Endothelial cell of umbilical vein (primary cell): ENCODE results near the gene CRYL1. TPM values are rescaled to one million over a fixed set of nuclear protein-coding genes. Genes with fewer than 3 reads are reported as not detected.

ENCODE experiments used
- BruUV-seq: library from RNA; stranded (reverse); fragments of 400-500 nt; replicated peaks from 2 replicates; lab custom pipeline; 2021; lab: Mats Ljungman, UMichigan
- CTCF ChIA-PET: fragments of 300-600, 350-600 bp; sonication (Branson Sonifier 250); formaldehyde crosslinking; loops from one replicate; lab custom pipeline; 2021; ENCODE audit warnings: antibody characterized with exemption, inconsistent platforms; lab: Charles Lee
- POLR2A ChIA-PET: fragments of 300-600, 350-600 bp; sonication (Branson Sonifier 250); formaldehyde crosslinking; loops from one replicate; lab custom pipeline; 2021; ENCODE audit warnings: antibody characterized with exemption, inconsistent platforms; lab: Charles Lee
- DNase-seq: peaks from one replicate; pipeline ENCODE4 v3.0.0-alpha.2; 2011; ENCODE audit warnings: low read depth, low spot score
- FAIRE-seq: peaks from 2 replicates; lab custom pipeline; 2011; peaks lifted over from hg19 to GRCh38; lab: Jason Lieb, UNC
- H2AFZ ChIP-seq: 2 replicates; pipeline ENCODE4 v1.6.0; 2012; ENCODE audit warnings: low read depth, low read length, control low read depth, inconsistent platforms
- H3K27ac ChIP-seq: 2 replicates; pipeline ENCODE4 v1.5.1; 2011; ENCODE audit warnings: low read depth, mild to moderate bottlenecking, control low read depth, low read length, moderate library complexity; ENCODE audit not compliant: insufficient read depth
- H3K27me3 ChIP-seq, 2 experiments: 2 replicates each; pipeline versions ENCODE4 v1.6.0 to v1.6.1; 2011; ENCODE audit warnings: low read length in 2 of 2, mixed read lengths in 1 of 2; ENCODE audit not compliant: control insufficient read depth in 2 of 2, insufficient read depth in 2 of 2
- H3K36me3 ChIP-seq, 2 experiments: 2 replicates in 1 of 2; 3 replicates in 1 of 2; pipeline ENCODE4 v1.5.1; 2011; ENCODE audit warnings: low read length in 2 of 2, mild to moderate bottlenecking in 1 of 2, moderate library complexity in 1 of 2; ENCODE audit not compliant: control insufficient read depth in 2 of 2, insufficient read depth in 2 of 2; ENCODE audit errors: extremely low read depth in 1 of 2
- H3K4me1 ChIP-seq: 3 replicates; pipeline ENCODE4 v1.5.1; 2011; ENCODE audit warnings: mild to moderate bottlenecking, low read length; ENCODE audit not compliant: control insufficient read depth, insufficient read depth; ENCODE audit errors: extremely low read depth
- H3K4me2 ChIP-seq: 2 replicates; pipeline ENCODE4 v1.6.1; 2011; ENCODE audit warnings: low read length, control low read depth, mixed read lengths; ENCODE audit not compliant: insufficient read depth
- H3K4me3 ChIP-seq, 3 experiments: fragments of 200-600 bp in 1 of 3; sonication (generic), shearing (Covaris generic) in 1 of 3; replicated peaks in 1 of 3; 2 replicates each; pipeline ENCODE4 v1.5.1; 2011 to 2016; ENCODE audit warnings: control low read depth in 3 of 3, low read length in 3 of 3, mild to moderate bottlenecking in 2 of 3, inconsistent platforms in 1 of 3, low read depth in 1 of 3, moderate library complexity in 1 of 3; ENCODE audit not compliant: insufficient read depth in 1 of 3
- H3K79me2 ChIP-seq: 2 replicates; pipeline ENCODE4 v1.6.0; 2012; ENCODE audit warnings: low read length, inconsistent platforms; ENCODE audit not compliant: control insufficient read depth, insufficient read depth
- H3K9ac ChIP-seq: replicated peaks from 2 replicates; pipeline ENCODE3; 2011; ENCODE audit warnings: low read length, control low read depth; ENCODE audit not compliant: insufficient read depth; ENCODE audit errors: extremely low read depth
- H3K9me1 ChIP-seq: replicated peaks from 3 replicates; pipeline ENCODE4 v1.6.0; 2011; ENCODE audit warnings: mild to moderate bottlenecking, low read length; ENCODE audit not compliant: control insufficient read depth, insufficient read depth; ENCODE audit errors: extremely low read depth
- H3K9me3 ChIP-seq: replicated peaks from 2 replicates; pipeline ENCODE4 v1.5.1; 2012; ENCODE audit warnings: low read length, inconsistent platforms; ENCODE audit not compliant: control insufficient read depth, insufficient read depth
- H4K20me1 ChIP-seq: replicated peaks from 2 replicates; pipeline ENCODE3; 2011; ENCODE audit warnings: mild to moderate bottlenecking, low read length; ENCODE audit not compliant: control insufficient read depth, insufficient read depth; ENCODE audit errors: extremely low read depth
- EZH2 ChIP-seq: IDR thresholded peaks from 2 replicates; pipeline ENCODE4 v1.6.1; 2012; ENCODE audit warnings: borderline replicate concordance, low read depth, mild to moderate bottlenecking, moderate library complexity, low read length, inconsistent platforms; ENCODE audit not compliant: severe bottlenecking
- FOS ChIP-seq: IDR thresholded peaks from 2 replicates; pipeline ENCODE4 v1.6.1; 2011; ENCODE audit warnings: mild to moderate bottlenecking, low read length, moderate library complexity, borderline replicate concordance; ENCODE audit not compliant: insufficient read depth
- GATA2 ChIP-seq: IDR thresholded peaks from 2 replicates; pipeline ENCODE4 v1.7.0; 2011; ENCODE audit warnings: low read depth, mild to moderate bottlenecking, moderate library complexity, mixed read lengths, low read length; ENCODE audit not compliant: insufficient read length, insufficient read depth
- JUN ChIP-seq: IDR thresholded peaks from 2 replicates; pipeline ENCODE4 v1.6.1; 2011; ENCODE audit warnings: borderline replicate concordance, low read depth; ENCODE audit not compliant: insufficient read length, insufficient read depth
- MAX ChIP-seq: IDR thresholded peaks from 2 replicates; pipeline ENCODE4 v1.6.1; 2011; ENCODE audit not compliant: insufficient read depth, insufficient read length
- MYC ChIP-seq: IDR thresholded peaks from one replicate; pipeline ENCODE4 v1.6.1; 2011; ENCODE audit warnings: mild to moderate bottlenecking, low read depth, low read length
- POLR2A ChIP-seq: IDR thresholded peaks from 2 replicates; pipeline ENCODE4 v1.6.1; 2012; ENCODE audit warnings: low read depth, mild to moderate bottlenecking, control low read depth, low read length
- POLR2AphosphoS5 ChIP-seq: IDR thresholded peaks from 2 replicates; pipeline ENCODE4 v1.6.1; 2012; ENCODE audit warnings: low read depth, mild to moderate bottlenecking, control low read depth, low read length, moderate library complexity; ENCODE audit not compliant: insufficient read depth
- dilution Hi-C: fragments of 300-500 bp; cut with MboI; formaldehyde crosslinking; loops from one replicate; pipeline ENCODE4 v1.15.0; 2019; ENCODE audit warnings: low sequenced_read_pairs; ENCODE audit not compliant: extremely low pct_ligation_motif_present
- intact Hi-C: fragments of 100-400 bp; cut with micrococcal nuclease; formaldehyde crosslinking; loops from one replicate; pipeline ENCODE4 v1.10.0; 2022
- polyA plus RNA-seq, 4 experiments: library from polyadenylated mRNA; depleted of rRNA in 3 of 4; stranded (reverse) in 3 of 4; unstranded in 1 of 4; fragments of >200 nt; gene quantifications; 2 replicates each; pipeline versions ENCODE4 v1.2.1 to v1.2.3, GENCODE V29; 2011 to 2012; ENCODE audit warnings: missing spikeins in 1 of 4
- total RNA-seq: library from RNA; stranded (reverse); gene quantifications from 2 replicates; pipeline ENCODE4 v1.2.3, GENCODE V29; 2021
- TF ChIP-seq, protein P1 (sequence below), 2 donors: IDR thresholded peaks; 1 replicate in 1 of 2; 2 replicates in 1 of 2; pipeline ENCODE4 v1.5.1; 2011; ENCODE audit warnings: low read length in 2 of 2, mild to moderate bottlenecking in 2 of 2, moderate library complexity in 2 of 2, control low read depth in 1 of 2, inconsistent platforms in 1 of 2, low read depth in 1 of 2; ENCODE audit not compliant: insufficient read depth in 1 of 2; ENCODE audit errors: extremely low read depth in 1 of 2

The CRYL1 gene
- total and polyA plus RNA-seq, 2 donors (not counting 3 experiments of a cell fraction or from before 2014, with no cell fraction given), result 13.9 to 39.0 TPM

GRCh38 chr13:20487927-20488326 lies 37.7 kb downstream of the CRYL1 start:
- TF ChIP-seq, protein P1, sequence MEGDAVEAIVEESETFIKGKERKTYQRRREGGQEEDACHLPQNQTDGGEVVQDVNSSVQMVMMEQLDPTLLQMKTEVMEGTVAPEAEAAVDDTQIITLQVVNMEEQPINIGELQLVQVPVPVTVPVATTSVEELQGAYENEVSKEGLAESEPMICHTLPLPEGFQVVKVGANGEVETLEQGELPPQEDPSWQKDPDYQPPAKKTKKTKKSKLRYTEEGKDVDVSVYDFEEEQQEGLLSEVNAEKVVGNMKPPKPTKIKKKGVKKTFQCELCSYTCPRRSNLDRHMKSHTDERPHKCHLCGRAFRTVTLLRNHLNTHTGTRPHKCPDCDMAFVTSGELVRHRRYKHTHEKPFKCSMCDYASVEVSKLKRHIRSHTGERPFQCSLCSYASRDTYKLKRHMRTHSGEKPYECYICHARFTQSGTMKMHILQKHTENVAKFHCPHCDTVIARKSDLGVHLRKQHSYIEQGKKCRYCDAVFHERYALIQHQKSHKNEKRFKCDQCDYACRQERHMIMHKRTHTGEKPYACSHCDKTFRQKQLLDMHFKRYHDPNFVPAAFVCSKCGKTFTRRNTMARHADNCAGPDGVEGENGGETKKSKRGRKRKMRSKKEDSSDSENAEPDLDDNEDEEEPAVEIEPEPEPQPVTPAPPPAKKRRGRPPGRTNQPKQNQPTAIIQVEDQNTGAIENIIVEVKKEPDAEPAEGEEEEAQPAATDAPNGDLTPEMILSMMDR (IDR thresholded peaks at IDR 0.05; ENCODE audit: extremely low read depth in 1 of 2, insufficient read depth in 1 of 2, low read depth in 1 of 2, low read length in 2 of 2), result no peak
- no peak for TF ChIP-seq EZH2
- TF ChIP-seq FOS, result no peak
- no peak for TF ChIP-seq POLR2A
- TF ChIP-seq GATA2, result no peak
- TF ChIP-seq MAX, result no peak
- no peak for TF ChIP-seq POLR2AphosphoS5
- no peak for TF ChIP-seq MYC
- TF ChIP-seq JUN, result no peak
- Histone ChIP-seq H4K20me1 (no peaks in the 10 kb centered on the region), H3K79me2 (no peaks in the 10 kb centered on the region), H3K27ac (no peak overlapping the region), H3K4me2 (no peak overlapping the region), H3K9me1 (no peaks in the 10 kb centered on the region), H2AFZ (no peak overlapping the region), H3K27me3 (no peaks in the 10 kb centered on the region), H3K9ac (no peak overlapping the region), H3K4me1 (no peaks in the 10 kb centered on the region), H3K36me3 (peaks cover 0 to 1% of the 10 kb centered on the region in 2 experiments), H3K4me3 (no peak overlapping the region), H3K9me3 (no peaks in the 10 kb centered on the region)
- ChIA-PET CTCF (interaction anchor here (0.5 to 11.1 kb wide), 5 partner anchors 291 to 501 kb away, joined by 3 to 239 read pairs (median 6); no protein-coding TSS in a partner anchor), POLR2A (no interaction called here)
- BruUV-seq, result no TSS peak
- intact Hi-C loops (no loop called here), dilution Hi-C loops (no loop called here)
- DNase-seq (no peak), FAIRE-seq (no peak)
